GM12878 (cell line): ENCODE measurements around the gene ARHGAP15. TPM values are rescaled to one million over a fixed set of nuclear protein-coding genes. Genes with fewer than 3 reads are reported as not detected.

Experiments used
- ATAC-seq: fragments of 200-7000 bp; cut with Tn5 transposase; 3 replicates; pipeline ENCODE4 v1.9.1; 2020; ENCODE audit warnings: mild to moderate bottlenecking, moderate library complexity
- BruUV-seq: library from RNA; stranded (reverse); fragments of 400-500 nt; replicated peaks from 2 replicates; lab custom pipeline; 2021; lab: Mats Ljungman, UMichigan
- CTCF ChIA-PET: fragments of 300-600 bp; sonication (Branson Sonifier 250); formaldehyde crosslinking; extraction: SDS; loops from one replicate; lab custom pipeline; 2021; ENCODE audit warnings: inconsistent platforms; lab: Yijun Ruan, JAX
- POLR2A ChIA-PET: fragments of 350-600 bp; formaldehyde crosslinking; extraction: SDS; loops from one replicate; lab custom pipeline; 2021; ENCODE audit warnings: inconsistent platforms; lab: Charles Lee
- RAD21 ChIA-PET: fragments of 300-600 bp; sonication (Branson Sonifier 250); formaldehyde crosslinking; loops from one replicate; lab custom pipeline; 2023; ENCODE audit warnings: antibody characterized with exemption; ENCODE audit not compliant: unreplicated experiment; lab: Charles Lee
- SMC1A ChIA-PET: fragments of 300-600 bp; sonication (Branson Sonifier 250); formaldehyde crosslinking; loops from one replicate; lab custom pipeline; 2023; ENCODE audit not compliant: unreplicated experiment, uncharacterized antibody; lab: Charles Lee
- DNase-seq: peaks from one replicate; pipeline ENCODE4 v3.0.0-alpha.2; 2011; ENCODE audit warnings: low read depth, low spot score
- FAIRE-seq: peaks from 3 replicates; lab custom pipeline; 2011; peaks lifted over from hg19 to GRCh38; lab: Jason Lieb, UNC
- H2AFZ ChIP-seq: 2 replicates; pipeline ENCODE4 v1.6.0; 2011; ENCODE audit warnings: low read depth, low read length, control low read depth; ENCODE audit not compliant: control insufficient read depth
- H3K27ac ChIP-seq: 2 replicates; pipeline ENCODE4 v1.5.1; 2011; ENCODE audit warnings: control low read depth; ENCODE audit not compliant: control insufficient read depth, insufficient read depth
- H3K27me3 ChIP-seq, 2 experiments: replicated peaks in 1 of 2; 2 replicates each; pipeline versions ENCODE4 v1.6.0 to v1.6.1; 2011; ENCODE audit warnings: low read length in 1 of 2; ENCODE audit not compliant: control insufficient read depth in 2 of 2, insufficient read depth in 2 of 2
- H3K36me3 ChIP-seq, 2 experiments: 2 replicates each; pipeline ENCODE4 v1.5.1; 2011; ENCODE audit warnings: low read length in 1 of 2; ENCODE audit not compliant: control insufficient read depth in 2 of 2, insufficient read depth in 2 of 2
- H3K4me1 ChIP-seq: 2 replicates; pipeline ENCODE4 v1.6.1; 2011; ENCODE audit warnings: mild to moderate bottlenecking, low read length, moderate library complexity, mixed read lengths; ENCODE audit not compliant: control insufficient read depth, insufficient read depth
- H3K4me2 ChIP-seq: 2 replicates; pipeline ENCODE4 v1.6.0; 2011; ENCODE audit warnings: control low read depth; ENCODE audit not compliant: control insufficient read depth, insufficient read depth
- H3K4me3 ChIP-seq: fragments of 200-600 bp; sonication (generic); 2 replicates; pipeline ENCODE4 v1.5.1; 2016
- H3K79me2 ChIP-seq: 2 replicates; pipeline ENCODE4 v1.6.0; 2011; ENCODE audit warnings: low read length; ENCODE audit not compliant: control insufficient read depth, insufficient read depth
- H3K9ac ChIP-seq: 2 replicates; pipeline ENCODE4 v1.8.0; 2011; ENCODE audit warnings: low read length, control low read depth, mixed read lengths; ENCODE audit not compliant: control insufficient read depth, insufficient read depth
- H3K9me3 ChIP-seq: replicated peaks from 3 replicates; pipeline ENCODE4 v1.5.1; 2011; ENCODE audit warnings: mild to moderate bottlenecking, low read length; ENCODE audit not compliant: control insufficient read depth, insufficient read depth
- H4K20me1 ChIP-seq: 2 replicates; pipeline ENCODE4 v1.6.0; 2011; ENCODE audit not compliant: control insufficient read depth, insufficient read depth
- ETV6 ChIP-seq, 2 experiments: fragments of 450-650 bp in 1 of 2; IDR thresholded peaks in 1 of 2; conservative IDR thresholded peaks in 1 of 2; 2 replicates each; pipeline ENCODE4 v1.6.1; 2014; ENCODE audit warnings: antibody characterized with exemption in 1 of 2, borderline replicate concordance in 1 of 2, low read depth in 1 of 2, mild to moderate bottlenecking in 1 of 2, moderate library complexity in 1 of 2
- SREBF2 ChIP-seq: IDR thresholded peaks from 2 replicates; pipeline ENCODE4 v1.6.1; 2012; ENCODE audit warnings: mild to moderate bottlenecking, low read length
- STAT3 ChIP-seq: IDR thresholded peaks from 2 replicates; pipeline ENCODE4 v1.6.1; 2011; ENCODE audit warnings: low read depth, low read length, improper control_type of control experiment
- TCF12 ChIP-seq: IDR thresholded peaks from 2 replicates; pipeline ENCODE4 v1.6.1; 2011; ENCODE audit warnings: low read depth, mild to moderate bottlenecking, low read length
- WGBS: methylation state at CpG from one replicate; pipeline ENCODE4 v1.1.6; 2016; ENCODE audit warnings: low lambda C conversion rate; ENCODE audit not compliant: insufficient replicate concordance, insufficient coverage; ENCODE audit errors: missing lambda C conversion rate; 5-methylcytosine and 5-hydroxymethylcytosine counted together
- in situ Hi-C: fragments of 300-500 bp; cut with MboI; formaldehyde crosslinking; loops from 9 replicates; pipeline ENCODE4 v1.14.3; 2018; ENCODE audit warnings: mixed read lengths
- intact Hi-C: fragments of 100-400 bp; cut with micrococcal nuclease; formaldehyde crosslinking; loops from one replicate; pipeline ENCODE4 v1.14.2; 2022; ENCODE audit not compliant: unreplicated experiment
- polyA plus RNA-seq, 11 experiments: library from polyadenylated mRNA; depleted of rRNA in 4 of 11; unstranded in 6 of 11; stranded (reverse) in 5 of 11; fragments of >200 nt; fragmentation: Nextera tagmentation in 4 of 11; fragmentation: Illumina TruSeq in 1 of 11; extraction: Ambion mirVana in 4 of 11; extraction: Trizol in 1 of 11; gene quantifications; 1 replicate in 1 of 11; 2 replicates in 10 of 11; pipeline versions ENCODE4 v1.2.1 to v1.2.3, GENCODE V29; 2011 to 2016; ENCODE audit warnings: inconsistent platforms in 2 of 11, missing spikeins in 2 of 11, low read depth in 1 of 11
- total RNA-seq, 4 experiments: library from RNA; depleted of rRNA in 3 of 4; stranded (reverse); fragments of >200 nt in 3 of 4; fragmentation: Illumina TruSeq in 1 of 4; extraction: Trizol in 1 of 4; gene quantifications; 2 replicates each; pipeline versions ENCODE4 v1.2.1 to v1.2.3, GENCODE V29; 2013 to 2021
- TF ChIP-seq, protein P1 (sequence below): fragments of 450-650 bp; formaldehyde crosslinking; IDR thresholded peaks from 2 replicates; pipeline ENCODE4 v1.5.0; 2022; ENCODE audit warnings: mild to moderate bottlenecking, missing genetic modification characterization

The ARHGAP15 gene
- total and polyA plus RNA-seq, 10 of the 15 experiments (the other 5 are each of a cell fraction or from before 2014, with no cell fraction given) = 38.0 to 92.6 (median 66.7) TPM

DNA sequence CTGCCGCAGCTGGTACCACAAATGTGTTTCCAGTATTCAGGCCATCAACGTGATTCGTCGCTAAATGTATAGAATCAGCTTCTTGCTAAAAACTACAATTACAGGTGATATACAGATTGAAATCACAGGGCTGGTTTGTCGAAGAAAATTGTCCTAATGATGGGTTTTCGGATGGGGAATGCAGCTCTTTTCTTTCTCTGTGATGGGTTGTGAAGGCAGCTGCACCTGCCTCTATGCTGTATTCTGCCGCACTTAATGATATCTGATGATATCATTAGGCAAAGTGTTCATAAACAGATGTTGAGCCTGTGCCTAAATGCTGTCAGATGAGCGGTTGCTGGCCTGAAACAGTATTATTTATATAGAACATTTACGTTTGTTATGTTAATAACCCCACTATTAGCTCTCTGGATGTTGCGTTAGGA lies 218.1 kb downstream of the ARHGAP15 start:
- ChIA-PET CTCF (interaction anchor here (0.7 to 0.9 kb wide), 2 partner anchors 9 to 387 kb away, joined by 4 read pairs; no protein-coding TSS in a partner anchor), POLR2A (no interaction called here)
- DNase-seq = no peak
- no peaks in the 10 kb centered on the region for H3K4me1 ChIP-seq
- no peaks in the 10 kb centered on the region for H3K9me3 ChIP-seq
- no peak overlapping the region for H3K4me3 ChIP-seq
- H3K79me2 ChIP-seq = no peaks in the 10 kb centered on the region
- in situ Hi-C loops = no loop called here
- 97% methylated on average over 10 of the region's 10 CpGs for WGBS
- peaks cover 0 to 6% of the 10 kb centered on the region in 2 experiments; a peak in 1 of 4 replicates for H3K36me3 ChIP-seq
- TF ChIP-seq, protein P1, sequence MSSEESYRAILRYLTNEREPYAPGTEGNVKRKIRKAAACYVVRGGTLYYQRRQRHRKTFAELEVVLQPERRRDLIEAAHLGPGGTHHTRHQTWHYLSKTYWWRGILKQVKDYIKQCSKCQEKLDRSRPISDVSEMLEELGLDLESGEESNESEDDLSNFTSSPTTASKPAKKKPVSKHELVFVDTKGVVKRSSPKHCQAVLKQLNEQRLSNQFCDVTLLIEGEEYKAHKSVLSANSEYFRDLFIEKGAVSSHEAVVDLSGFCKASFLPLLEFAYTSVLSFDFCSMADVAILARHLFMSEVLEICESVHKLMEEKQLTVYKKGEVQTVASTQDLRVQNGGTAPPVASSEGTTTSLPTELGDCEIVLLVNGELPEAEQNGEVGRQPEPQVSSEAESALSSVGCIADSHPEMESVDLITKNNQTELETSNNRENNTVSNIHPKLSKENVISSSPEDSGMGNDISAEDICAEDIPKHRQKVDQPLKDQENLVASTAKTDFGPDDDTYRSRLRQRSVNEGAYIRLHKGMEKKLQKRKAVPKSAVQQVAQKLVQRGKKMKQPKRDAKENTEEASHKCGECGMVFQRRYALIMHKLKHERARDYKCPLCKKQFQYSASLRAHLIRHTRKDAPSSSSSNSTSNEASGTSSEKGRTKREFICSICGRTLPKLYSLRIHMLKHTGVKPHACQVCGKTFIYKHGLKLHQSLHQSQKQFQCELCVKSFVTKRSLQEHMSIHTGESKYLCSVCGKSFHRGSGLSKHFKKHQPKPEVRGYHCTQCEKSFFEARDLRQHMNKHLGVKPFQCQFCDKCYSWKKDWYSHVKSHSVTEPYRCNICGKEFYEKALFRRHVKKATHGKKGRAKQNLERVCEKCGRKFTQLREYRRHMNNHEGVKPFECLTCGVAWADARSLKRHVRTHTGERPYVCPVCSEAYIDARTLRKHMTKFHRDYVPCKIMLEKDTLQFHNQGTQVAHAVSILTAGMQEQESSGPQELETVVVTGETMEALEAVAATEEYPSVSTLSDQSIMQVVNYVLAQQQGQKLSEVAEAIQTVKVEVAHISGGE (CRISPR knock-in tag) = no peak
- TF ChIP-seq SREBF2 = no peak
- no peak for TF ChIP-seq STAT3
- no peak for TF ChIP-seq ETV6 (conservative IDR thresholded peaks at IDR 0.05 in 1 of 2, IDR thresholded peaks at IDR 0.05 in 1 of 2; ENCODE audit: borderline replicate concordance in 1 of 2, low read depth in 1 of 2)
- no peak for TF ChIP-seq TCF12
- TF ChIP-seq, all 136 proteins: peak for 0
- H3K9ac ChIP-seq = no peak overlapping the region
- FAIRE-seq (no peak), ATAC-seq (no peak)
- no TSS peak for BruUV-seq
- no peaks in the 10 kb centered on the region for H4K20me1 ChIP-seq
- no peaks in the 10 kb centered on the region for H3K27me3 ChIP-seq
- no peak overlapping the region for H3K27ac ChIP-seq
- H2AFZ ChIP-seq = no peak overlapping the region
- SMC1A ChIA-PET = interaction anchor here (1.2 kb wide), 1 partner anchor 9 kb away, joined by 3 read pairs; no protein-coding TSS in a partner anchor
- RAD21 ChIA-PET = no interaction called here
- H3K4me2 ChIP-seq = no peak overlapping the region
- intact Hi-C loops = no loop called here
